Activated CD8-positive, alpha-beta T cell treated with anti-CD3 and anti-CD28 coated beads for 36 hours (primary cell): Measurements from ENCODE around the gene AGPAT1. TPM values are rescaled to one million over a fixed set of nuclear protein-coding genes. Genes with fewer than 3 reads are reported as not detected.

Experiments used
- ATAC-seq: fragments of 200-7000 bp; cut with Tn5 transposase; one replicate; pipeline ENCODE4 v1.10.0; 2021; ENCODE audit warnings: mild to moderate bottlenecking, moderate library complexity
- CTCF ChIA-PET: fragments of 350-600 bp; sonication (Branson Sonifier 250); formaldehyde crosslinking; loops from one replicate; lab custom pipeline; 2021; ENCODE audit warnings: antibody characterized with exemption; lab: Charles Lee
- POLR2A ChIA-PET: fragments of 350-600 bp; sonication (Branson Sonifier 250); formaldehyde crosslinking; loops from one replicate; lab custom pipeline; 2021; ENCODE audit warnings: antibody characterized with exemption; lab: Charles Lee
- DNase-seq: peaks from one replicate; pipeline ENCODE4 v3.0.0-alpha.2; 2020
- H3K27ac Mint-ChIP-seq: one replicate; pipeline ENCODE4 v1.8.0; 2021; ENCODE audit warnings: mild to moderate bottlenecking, mixed read lengths
- H3K27me3 Mint-ChIP-seq: one replicate; pipeline ENCODE4 v1.8.0; 2021; ENCODE audit warnings: mixed read lengths
- H3K36me3 Mint-ChIP-seq: one replicate; pipeline ENCODE4 v1.8.0; 2021; ENCODE audit warnings: low read depth, mixed read lengths
- H3K4me1 Mint-ChIP-seq: one replicate; pipeline ENCODE4 v1.8.0; 2021; ENCODE audit warnings: low read depth, mixed read lengths
- H3K4me3 Mint-ChIP-seq: one replicate; pipeline ENCODE4 v1.8.0; 2021; ENCODE audit warnings: mild to moderate bottlenecking, moderate library complexity, mixed read lengths
- H3K9me3 Mint-ChIP-seq: one replicate; pipeline ENCODE4 v1.8.0; 2021; ENCODE audit warnings: mixed read lengths
- intact Hi-C: fragments of 100-400 bp; cut with micrococcal nuclease; formaldehyde crosslinking; loops from one replicate; pipeline ENCODE4 v1.10.0; 2022
- total RNA-seq, 2 experiments: library from RNA; stranded (reverse); gene quantifications; one replicate each; pipeline ENCODE4 v1.2.3, GENCODE V29; 2021
- TF ChIP-seq, protein P1 (sequence below): fragments of 200-600 bp; IDR thresholded peaks from one replicate; pipeline ENCODE4 v1.8.0; 2022; ENCODE audit warnings: antibody characterized with exemption, mild to moderate bottlenecking

AGPAT1 gene
- total RNA-seq, 2 experiments from 2014 or later, result 24.6 to 28.7 TPM

DNA sequence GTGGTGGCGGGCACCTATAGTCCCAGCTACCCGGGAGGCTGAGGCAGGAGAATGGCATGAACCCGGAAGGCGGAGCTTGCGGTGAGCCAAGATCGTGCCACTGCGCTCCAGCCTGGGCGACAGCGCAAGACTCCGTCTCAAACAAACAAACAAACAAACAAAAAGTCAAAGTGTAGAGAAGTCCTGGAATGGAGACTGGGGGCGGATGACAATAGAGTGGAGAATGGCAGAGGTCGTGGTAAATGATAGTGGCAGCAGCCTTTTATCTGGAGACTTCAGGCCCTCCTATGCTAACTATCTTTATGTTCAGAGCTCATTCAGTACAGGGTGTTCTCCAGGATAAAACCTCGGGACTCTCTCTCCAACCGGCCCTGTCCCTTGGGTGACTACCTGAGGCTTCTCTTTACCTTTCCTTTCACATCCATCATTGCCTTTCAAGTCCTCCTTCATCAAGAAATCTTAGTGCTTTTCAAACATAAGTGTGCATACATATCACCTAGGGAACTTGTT lies 44.4 kb downstream of the AGPAT1 start:
- TF ChIP-seq, protein P1, sequence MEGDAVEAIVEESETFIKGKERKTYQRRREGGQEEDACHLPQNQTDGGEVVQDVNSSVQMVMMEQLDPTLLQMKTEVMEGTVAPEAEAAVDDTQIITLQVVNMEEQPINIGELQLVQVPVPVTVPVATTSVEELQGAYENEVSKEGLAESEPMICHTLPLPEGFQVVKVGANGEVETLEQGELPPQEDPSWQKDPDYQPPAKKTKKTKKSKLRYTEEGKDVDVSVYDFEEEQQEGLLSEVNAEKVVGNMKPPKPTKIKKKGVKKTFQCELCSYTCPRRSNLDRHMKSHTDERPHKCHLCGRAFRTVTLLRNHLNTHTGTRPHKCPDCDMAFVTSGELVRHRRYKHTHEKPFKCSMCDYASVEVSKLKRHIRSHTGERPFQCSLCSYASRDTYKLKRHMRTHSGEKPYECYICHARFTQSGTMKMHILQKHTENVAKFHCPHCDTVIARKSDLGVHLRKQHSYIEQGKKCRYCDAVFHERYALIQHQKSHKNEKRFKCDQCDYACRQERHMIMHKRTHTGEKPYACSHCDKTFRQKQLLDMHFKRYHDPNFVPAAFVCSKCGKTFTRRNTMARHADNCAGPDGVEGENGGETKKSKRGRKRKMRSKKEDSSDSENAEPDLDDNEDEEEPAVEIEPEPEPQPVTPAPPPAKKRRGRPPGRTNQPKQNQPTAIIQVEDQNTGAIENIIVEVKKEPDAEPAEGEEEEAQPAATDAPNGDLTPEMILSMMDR, result no peak
- peaks cover 26% of the 10 kb centered on the region for H3K4me1 Mint-ChIP-seq
- no peaks in the 10 kb centered on the region for H3K9me3 Mint-ChIP-seq
- ATAC-seq (no peak), DNase-seq (no peak)
- H3K4me3 Mint-ChIP-seq, result peak overlapping the region; percentile 52
- CTCF ChIA-PET, result no interaction called here
- no peaks in the 10 kb centered on the region for H3K27me3 Mint-ChIP-seq
- intact Hi-C loops, result loop anchor here (2.0 kb wide), 1 partner anchor 63 kb away; no protein-coding TSS in a partner anchor
- H3K27ac Mint-ChIP-seq, result no peak overlapping the region
- peaks cover 6% of the 10 kb centered on the region for H3K36me3 Mint-ChIP-seq
- POLR2A ChIA-PET, result interaction anchor here (2.4 kb wide), 1 partner anchor 48 kb away, joined by 8 read pairs; no protein-coding TSS in a partner anchor

DNA sequence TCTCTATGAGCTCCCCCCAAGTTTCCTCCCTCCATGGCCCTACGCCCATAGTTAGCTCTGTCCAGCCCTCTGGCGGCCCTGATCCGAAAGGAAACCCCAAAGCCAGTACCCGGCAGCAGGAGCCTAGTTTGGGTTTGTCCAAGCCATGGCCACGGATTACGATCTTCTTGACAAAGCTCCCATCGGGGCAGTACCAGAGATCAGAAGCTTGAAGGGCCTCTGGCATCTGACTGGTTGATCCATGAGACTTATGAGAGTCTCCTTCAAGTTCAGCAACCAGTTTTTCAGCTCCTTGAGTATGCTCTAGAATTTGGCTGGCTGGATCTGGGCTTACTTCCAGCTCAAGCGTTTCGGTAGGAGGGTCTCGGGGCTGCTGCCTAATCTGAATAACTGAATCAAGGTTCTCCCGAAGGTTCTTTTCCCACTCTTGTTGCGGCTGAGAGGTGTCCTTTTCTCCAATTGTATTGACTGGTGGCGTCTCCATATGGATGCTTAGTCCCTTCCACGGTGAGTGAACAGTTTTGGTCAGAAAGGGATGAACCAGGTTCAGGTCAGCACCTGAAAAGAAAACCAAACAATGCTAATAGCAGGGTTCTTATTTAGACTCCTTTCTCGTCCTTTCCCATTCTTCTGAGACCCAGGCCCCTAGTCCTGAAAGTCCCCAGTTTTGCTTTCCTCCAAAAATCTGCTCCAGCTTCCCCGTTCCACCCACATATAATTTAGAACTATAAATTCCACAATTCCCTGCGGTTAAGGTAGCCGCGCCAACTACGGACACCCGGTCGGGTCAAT lies 46.4 kb downstream of the AGPAT1 start:
- peak overlapping the region; percentile 94 for H3K27ac Mint-ChIP-seq
- peaks cover 34% of the 10 kb centered on the region for H3K4me1 Mint-ChIP-seq
- peaks cover 11% of the 10 kb centered on the region for H3K36me3 Mint-ChIP-seq
- TF ChIP-seq, protein P1, result no peak
- ChIA-PET CTCF (interaction anchor here (0.7 to 4.4 kb wide), 9 partner anchors 9 to 125 kb away, joined by 3 to 41 read pairs (median 6); partner anchors contain the start of genes AGPAT1, PBX2 and PRRT1), POLR2A (interaction anchor here (0.8 to 4.2 kb wide), 10 partner anchors 12 to 843 kb away, joined by 3 to 23 read pairs (median 4); partner anchors contain the start of genes RNF5 and TNXB)
- DNase-seq (no peak), ATAC-seq (no peak)
- peak overlapping the region; percentile 90 for H3K4me3 Mint-ChIP-seq
- intact Hi-C loops, result loop anchor here (2.0 kb wide), 1 partner anchor 65 kb away; no protein-coding TSS in a partner anchor
- no peaks in the 10 kb centered on the region for H3K9me3 Mint-ChIP-seq
- H3K27me3 Mint-ChIP-seq, result no peaks in the 10 kb centered on the region

- H3K4me3 Mint-ChIP-seq, result peak overlapping the region; percentile 98
- peaks cover 17% of the 10 kb centered on the region for H3K36me3 Mint-ChIP-seq
- H3K27ac Mint-ChIP-seq, result peak overlapping the region; percentile 97
- no peaks in the 10 kb centered on the region for H3K9me3 Mint-ChIP-seq
- DNase-seq (no peak), ATAC-seq (no peak)
- peaks cover 37% of the 10 kb centered on the region for H3K4me1 Mint-ChIP-seq
- no peaks in the 10 kb centered on the region for H3K27me3 Mint-ChIP-seq
- TF ChIP-seq, protein P1, result no peak
- POLR2A ChIA-PET, result interaction anchor here (0.9 to 4.2 kb wide), 7 partner anchors 11 to 843 kb away, joined by 3 to 23 read pairs (median 5); partner anchors contain the start of genes GPSM3, RNF5 and TNXB
- intact Hi-C loops, result no loop called here
- CTCF ChIA-PET, result interaction anchor here (0.8 to 4.4 kb wide), 9 partner anchors 10 to 125 kb away, joined by 3 to 41 read pairs (median 6); partner anchors contain the start of genes AGPAT1 and PRRT1
These were observed 47.1 kb downstream of the AGPAT1 start for GRCh38 chr6:32128751-32129296.

DNA sequence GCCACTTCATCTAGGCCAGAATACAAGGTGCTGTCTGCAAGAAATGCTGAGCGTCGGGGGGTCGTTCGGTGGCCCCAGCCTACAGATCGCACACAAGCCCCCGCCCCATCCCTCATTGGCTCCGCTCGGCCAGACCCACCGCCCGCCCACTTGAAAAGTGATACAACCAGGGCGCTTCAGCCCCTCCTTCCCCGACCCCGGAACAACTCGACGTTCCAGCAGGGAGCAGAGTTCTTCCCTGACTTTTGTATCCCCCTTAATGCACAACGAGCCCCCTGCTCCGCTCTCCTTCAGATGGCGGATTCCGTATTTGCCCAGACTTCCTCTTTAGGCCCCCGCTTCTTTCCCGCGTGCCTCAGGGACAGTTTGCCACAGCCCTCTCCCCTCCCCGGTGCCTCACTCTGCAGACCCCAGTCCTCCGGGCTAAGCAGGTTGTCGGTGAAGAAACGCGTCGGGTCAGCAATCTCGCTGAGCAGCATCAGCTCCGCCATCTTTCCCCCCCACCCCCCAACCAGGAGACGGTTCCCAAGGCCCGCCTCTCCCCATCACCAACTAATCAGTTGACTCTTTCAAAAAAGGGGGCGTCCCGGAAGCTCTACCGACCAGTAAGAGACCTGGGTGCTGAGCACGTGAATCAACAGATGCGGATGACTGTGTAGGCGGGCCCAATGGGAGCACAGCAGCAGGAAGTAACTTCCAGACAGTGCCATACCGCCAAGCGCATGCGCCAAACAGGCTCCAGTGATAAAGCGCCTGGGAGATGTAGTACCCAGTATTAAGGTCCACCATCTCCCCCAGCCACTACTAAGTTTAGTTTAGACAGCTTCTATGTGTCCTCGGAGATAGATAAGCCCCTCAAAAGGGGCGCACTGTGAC lies 47.9 kb downstream of the AGPAT1 start, which contains the start of gene ATF6B:
Gene ATF6B, minus strand, starts transcription at position 530 of the 876 bp plus-strand sequence. Its CDS starts 39 bp downstream, at position 491.
- CTCF ChIA-PET, result interaction anchor here (0.7 to 4.4 kb wide), 10 partner anchors 10 to 126 kb away, joined by 3 to 41 read pairs (median 5); partner anchors contain the start of genes GPSM3 and PRRT1
- TF ChIP-seq, protein P1, result no peak
- H3K27me3 Mint-ChIP-seq, result no peaks in the 10 kb centered on the region
- peaks cover 37% of the 10 kb centered on the region for H3K4me1 Mint-ChIP-seq
- no peaks in the 10 kb centered on the region for H3K9me3 Mint-ChIP-seq
- peak within 1 kb of the TSS; percentile 97 for H3K27ac Mint-ChIP-seq
- H3K4me3 Mint-ChIP-seq, result peak within 1 kb of the TSS; percentile 98
- peaks cover 17% of the 10 kb centered on the region for H3K36me3 Mint-ChIP-seq
- POLR2A ChIA-PET, result interaction anchor here (0.9 to 4.2 kb wide), 7 partner anchors 10 to 156 kb away, joined by 3 to 23 read pairs (median 4); partner anchors contain the start of genes DXO, GPSM3 and RNF5
- intact Hi-C loops, result no loop called here
- peak; percentile 100 for DNase-seq
- peak; percentile 93 for ATAC-seq
